Trophoblast cell (in vitro differentiated cells and primary cell): ENCODE results near the gene CAPN8.

ENCODE experiments used
- DNase-seq, 2 donors: peaks; one replicate each; pipeline ENCODE4 v3.0.0-alpha.2; 2016
- H2AFZ ChIP-seq: 2 replicates; pipeline ENCODE4 v1.6.1; 2013; ENCODE audit warnings: low read length, moderate library complexity, mild to moderate bottlenecking; ENCODE audit not compliant: insufficient read depth, poor library complexity
- H2AK5ac ChIP-seq: 2 replicates; pipeline ENCODE4 v1.6.1; 2013; ENCODE audit warnings: mild to moderate bottlenecking, low read length
- H2BK120ac ChIP-seq: 2 replicates; pipeline ENCODE4 v1.6.1; 2013; ENCODE audit warnings: low read length, mild to moderate bottlenecking, moderate library complexity; ENCODE audit not compliant: insufficient read depth, poor library complexity
- H2BK12ac ChIP-seq: 2 replicates; pipeline ENCODE4 v1.6.1; 2013; ENCODE audit warnings: mild to moderate bottlenecking, low read length, moderate library complexity
- H2BK5ac ChIP-seq: 2 replicates; pipeline ENCODE4 v1.6.1; 2013; ENCODE audit warnings: low read length, low read depth, moderate library complexity, mild to moderate bottlenecking; ENCODE audit not compliant: poor library complexity
- H3K14ac ChIP-seq: 2 replicates; pipeline ENCODE4 v1.6.1; 2013; ENCODE audit warnings: mild to moderate bottlenecking, low read length
- H3K18ac ChIP-seq: 2 replicates; pipeline ENCODE4 v1.6.1; 2013; ENCODE audit warnings: mild to moderate bottlenecking, low read length
- H3K23ac ChIP-seq: 2 replicates; pipeline ENCODE4 v1.6.1; 2013; ENCODE audit warnings: low read length
- H3K27ac ChIP-seq: 2 replicates; pipeline ENCODE4 v1.5.1; 2013; ENCODE audit warnings: low read depth, mild to moderate bottlenecking, inconsistent platforms, low read length, moderate library complexity
- H3K27me3 ChIP-seq: 2 replicates; pipeline ENCODE4 v1.6.1; 2013; ENCODE audit warnings: inconsistent platforms, mild to moderate bottlenecking, low read length, moderate library complexity; ENCODE audit not compliant: insufficient read depth
- H3K36me3 ChIP-seq, 2 experiments: 1 replicate in 1 of 2; 2 replicates in 1 of 2; pipeline ENCODE4 v1.6.1; 2013; ENCODE audit warnings: low read length in 2 of 2, mild to moderate bottlenecking in 2 of 2, moderate library complexity in 1 of 2; ENCODE audit not compliant: insufficient read depth in 2 of 2, control insufficient read depth in 1 of 2
- H3K4ac ChIP-seq: 2 replicates; pipeline ENCODE4 v1.6.1; 2013; ENCODE audit warnings: low read depth, mild to moderate bottlenecking, low read length, moderate library complexity
- H3K4me1 ChIP-seq, 2 experiments: 1 replicate in 1 of 2; 2 replicates in 1 of 2; pipeline ENCODE4 v1.6.1; 2013; ENCODE audit warnings: low read length in 2 of 2, mild to moderate bottlenecking in 2 of 2, moderate library complexity in 1 of 2; ENCODE audit not compliant: insufficient read depth in 2 of 2, control insufficient read depth in 1 of 2
- H3K4me2 ChIP-seq: 2 replicates; pipeline ENCODE4 v1.6.1; 2013; ENCODE audit warnings: inconsistent platforms, mild to moderate bottlenecking, low read length, moderate library complexity
- H3K4me3 ChIP-seq: 2 replicates; pipeline ENCODE4 v1.5.1; 2013; ENCODE audit warnings: mild to moderate bottlenecking, low read depth, low read length, inconsistent platforms
- H3K79me1 ChIP-seq: one replicate; pipeline ENCODE4 v1.6.1; 2013; ENCODE audit warnings: low read length
- H3K79me2 ChIP-seq: 2 replicates; pipeline ENCODE4 v1.6.1; 2013; ENCODE audit warnings: low read length, mild to moderate bottlenecking; ENCODE audit not compliant: control insufficient read depth, insufficient read depth, poor library complexity
- H3K9ac ChIP-seq: 2 replicates; pipeline ENCODE4 v1.6.1; 2013; ENCODE audit warnings: mild to moderate bottlenecking, low read length
- H3K9me3 ChIP-seq: 2 replicates; pipeline ENCODE4 v1.6.1; 2013; ENCODE audit warnings: low read depth, mild to moderate bottlenecking, control low read depth, inconsistent platforms, low read length; ENCODE audit not compliant: insufficient read depth
- H4K12ac ChIP-seq: 2 replicates; pipeline ENCODE4 v1.6.1; 2013; ENCODE audit warnings: low read depth, mild to moderate bottlenecking, low read length, moderate library complexity
- H4K8ac ChIP-seq: 2 replicates; pipeline ENCODE4 v1.6.1; 2013; ENCODE audit warnings: low read depth, mild to moderate bottlenecking, low read length, moderate library complexity
- H4K91ac ChIP-seq: one replicate; pipeline ENCODE4 v1.6.1; 2013; ENCODE audit warnings: low read depth, mild to moderate bottlenecking, low read length, moderate library complexity
- WGBS: extraction: QIAGEN DNeasy Blood & Tissue Kit; methylation state at CpG from one replicate; pipeline ENCODE4 v1.1.7; 2013; ENCODE audit warnings: missing lambda C conversion rate; ENCODE audit not compliant: insufficient read length, insufficient coverage; ENCODE audit errors: extremely low coverage; 5-methylcytosine and 5-hydroxymethylcytosine counted together

CAPN8 gene

GRCh38 chr1:223504741-223505140 lies 160.8 kb downstream of the CAPN8 start:
- no peak overlapping the region for H4K12ac ChIP-seq
- peaks cover 7 to 12% of the 10 kb centered on the region in 2 experiments for H3K4me1 ChIP-seq
- no peaks in the 10 kb centered on the region for H3K79me2 ChIP-seq
- no peak overlapping the region for H3K4me2 ChIP-seq
- no peak overlapping the region for H2BK120ac ChIP-seq
- H3K4ac ChIP-seq, result no peak overlapping the region
- no peak for DNase-seq
- H3K9me3 ChIP-seq, result peaks cover 3% of the 10 kb centered on the region
- H2AFZ ChIP-seq, result no peak overlapping the region
- H4K91ac ChIP-seq, result no peak overlapping the region
- H3K27me3 ChIP-seq, result no peaks in the 10 kb centered on the region
- no peak overlapping the region for H3K27ac ChIP-seq
- no peak overlapping the region for H2BK12ac ChIP-seq
- no peak overlapping the region for H3K14ac ChIP-seq
- no peaks in the 10 kb centered on the region for H3K79me1 ChIP-seq
- no peak overlapping the region for H3K18ac ChIP-seq
- H3K9ac ChIP-seq, result no peak overlapping the region
- no peaks in the 10 kb centered on the region for H3K36me3 ChIP-seq
- no peak overlapping the region for H2BK5ac ChIP-seq
- no peak overlapping the region for H4K8ac ChIP-seq
- H3K4me3 ChIP-seq, result no peak overlapping the region
- no peak overlapping the region for H3K23ac ChIP-seq
- H2AK5ac ChIP-seq, result no peak overlapping the region
- no CpG with 5 or more reads among the region's 4 CpGs for WGBS

DNA sequence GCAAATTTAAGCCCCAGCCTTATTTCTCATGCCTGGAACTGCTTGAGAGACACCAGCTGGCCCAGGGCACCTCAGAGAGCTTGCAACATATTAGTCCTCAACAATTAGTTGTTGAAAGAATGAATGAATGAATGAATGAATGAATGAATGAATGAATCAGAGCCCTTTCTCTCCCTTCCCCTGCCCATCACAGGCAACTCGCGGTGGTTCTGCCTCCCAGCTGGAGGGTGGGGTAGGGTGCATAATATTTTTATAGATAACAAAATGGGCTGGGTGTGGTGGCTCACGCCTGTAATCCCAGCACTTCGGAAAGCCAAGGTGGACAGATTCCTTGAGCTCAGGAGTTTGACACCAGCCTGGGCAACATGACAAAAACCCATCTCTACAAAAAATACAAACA lies 162.2 kb downstream of the CAPN8 start:
- Histone ChIP-seq H3K27me3 (no peaks in the 10 kb centered on the region), H3K14ac (no peak overlapping the region), H3K23ac (no peak overlapping the region), H3K36me3 (no peaks in the 10 kb centered on the region), H2BK120ac (no peak overlapping the region), H4K12ac (no peak overlapping the region), H3K79me1 (no peaks in the 10 kb centered on the region), H3K79me2 (no peaks in the 10 kb centered on the region), H3K9me3 (peaks cover 3% of the 10 kb centered on the region), H3K4me2 (no peak overlapping the region), H2BK12ac (no peak overlapping the region), H2AK5ac (no peak overlapping the region), H3K4ac (no peak overlapping the region), H3K18ac (no peak overlapping the region), H2BK5ac (no peak overlapping the region), H4K91ac (no peak overlapping the region), H3K9ac (no peak overlapping the region), H3K4me3 (no peak overlapping the region), H3K4me1 (peaks cover 7 to 12% of the 10 kb centered on the region in 2 experiments), H3K27ac (no peak overlapping the region), H2AFZ (no peak overlapping the region), H4K8ac (no peak overlapping the region)
- no CpG with 5 or more reads among the region's 4 CpGs for WGBS
- DNase-seq, result no peak

DNA sequence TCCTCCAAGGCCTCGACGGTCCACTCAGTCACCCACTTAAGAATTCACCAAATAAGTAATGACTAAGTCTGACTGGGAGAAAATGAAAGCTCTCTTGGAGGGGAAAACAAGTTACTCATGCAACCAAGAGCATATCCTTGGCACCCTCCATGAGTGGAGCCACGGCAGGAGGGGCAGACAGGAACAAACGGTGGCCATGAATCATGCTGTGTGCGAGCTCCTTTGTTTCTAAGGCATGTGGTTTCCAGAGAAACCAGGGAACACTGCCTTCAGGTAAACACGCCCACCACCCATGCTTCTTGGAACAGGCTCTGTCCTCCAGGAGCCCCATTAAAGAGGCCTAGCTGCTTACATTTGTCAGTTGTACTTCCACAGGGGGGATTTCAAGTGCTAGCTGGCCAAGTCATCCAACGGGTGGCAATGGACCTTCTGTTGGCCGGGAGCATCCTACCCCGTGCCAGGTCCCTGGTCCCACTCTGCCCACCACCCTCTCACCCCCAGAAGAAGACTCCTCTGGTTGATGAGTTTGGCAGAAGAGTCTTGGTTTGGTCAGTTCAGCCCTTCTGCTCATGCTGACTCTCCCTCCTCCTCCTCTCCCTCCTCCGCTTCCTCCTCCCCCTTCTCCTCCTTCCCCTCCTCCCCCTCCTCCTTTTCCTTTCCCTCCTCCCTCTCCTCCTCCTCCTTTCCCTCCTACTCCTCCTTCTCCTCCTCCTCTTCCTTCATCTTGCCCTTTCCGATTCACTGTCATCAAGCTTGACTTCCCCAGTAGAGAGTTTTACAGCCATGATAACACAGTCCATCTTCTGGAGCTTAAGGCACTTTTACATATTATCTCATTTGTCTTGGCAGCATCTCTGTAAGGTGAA lies 164.7 kb downstream of the CAPN8 start:
- H3K23ac ChIP-seq, result no peak overlapping the region
- no peak overlapping the region for H2BK120ac ChIP-seq
- H4K91ac ChIP-seq, result no peak overlapping the region
- no peak overlapping the region for H3K14ac ChIP-seq
- H4K8ac ChIP-seq, result no peak overlapping the region
- H3K4me3 ChIP-seq, result no peak overlapping the region
- no CpG with 5 or more reads among the region's 11 CpGs for WGBS
- no peaks in the 10 kb centered on the region for H3K79me1 ChIP-seq
- no peaks in the 10 kb centered on the region for H3K27me3 ChIP-seq
- no peak overlapping the region for H2BK12ac ChIP-seq
- no peak overlapping the region for H2AK5ac ChIP-seq
- H3K4ac ChIP-seq, result no peak overlapping the region
- H3K18ac ChIP-seq, result no peak overlapping the region
- H4K12ac ChIP-seq, result peak overlapping the region; percentile 43
- no peak for DNase-seq
- H3K27ac ChIP-seq, result no peak overlapping the region
- no peak overlapping the region for H2AFZ ChIP-seq
- H2BK5ac ChIP-seq, result no peak overlapping the region
- H3K4me1 ChIP-seq, result peaks cover 7 to 12% of the 10 kb centered on the region in 2 experiments
- H3K79me2 ChIP-seq, result no peaks in the 10 kb centered on the region
- peaks cover 1% of the 10 kb centered on the region for H3K9me3 ChIP-seq
- no peak overlapping the region for H3K4me2 ChIP-seq
- no peaks in the 10 kb centered on the region for H3K36me3 ChIP-seq
- no peak overlapping the region for H3K9ac ChIP-seq

DNA sequence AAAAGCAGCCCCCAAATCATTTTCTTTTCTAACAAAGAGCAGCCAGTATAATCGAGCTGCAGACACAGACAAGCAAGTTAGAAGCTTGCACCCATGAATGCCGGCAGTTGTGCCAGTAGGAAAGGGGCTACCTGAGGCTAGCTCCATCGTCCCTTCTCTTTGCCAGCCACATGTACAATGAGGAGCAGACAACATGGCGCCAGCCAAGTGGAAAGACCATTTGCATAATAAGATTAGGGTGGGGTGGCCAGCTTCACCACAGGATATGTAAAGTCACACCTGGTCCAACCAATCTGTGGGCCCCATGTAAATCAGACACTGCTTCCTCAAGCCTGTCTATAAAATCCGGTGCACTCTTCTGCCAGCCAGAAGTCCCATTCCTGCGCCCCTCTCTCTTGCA lies 168.6 kb downstream of the CAPN8 start:
- Histone ChIP-seq H2BK12ac (no peak overlapping the region), H3K4ac (no peak overlapping the region), H3K14ac (no peak overlapping the region), H3K4me3 (no peak overlapping the region), H3K23ac (no peak overlapping the region), H4K91ac (no peak overlapping the region), H3K9ac (no peak overlapping the region), H2BK5ac (no peak overlapping the region), H3K79me1 (no peaks in the 10 kb centered on the region), H3K79me2 (no peaks in the 10 kb centered on the region), H3K9me3 (no peaks in the 10 kb centered on the region), H2AFZ (no peak overlapping the region), H3K36me3 (no peaks in the 10 kb centered on the region), H3K27ac (no peak overlapping the region), H3K4me1 (peaks cover 7 to 15% of the 10 kb centered on the region in 2 experiments), H2BK120ac (no peak overlapping the region), H4K12ac (no peak overlapping the region), H2AK5ac (no peak overlapping the region), H3K27me3 (no peaks in the 10 kb centered on the region), H3K4me2 (no peak overlapping the region), H3K18ac (no peak overlapping the region), H4K8ac (no peak overlapping the region)
- no peak for DNase-seq
- whole genome bisulfite sequencing, result no CpG with 5 or more reads among the region's 6 CpGs
